Measurements from ENCODE around the gene KRIT1.
"Not testable (repeated sequence)": the region's sequence is repeated elsewhere in the genome, so short reads cannot be mapped to it uniquely, and the experiment has no call there.

DNA sequence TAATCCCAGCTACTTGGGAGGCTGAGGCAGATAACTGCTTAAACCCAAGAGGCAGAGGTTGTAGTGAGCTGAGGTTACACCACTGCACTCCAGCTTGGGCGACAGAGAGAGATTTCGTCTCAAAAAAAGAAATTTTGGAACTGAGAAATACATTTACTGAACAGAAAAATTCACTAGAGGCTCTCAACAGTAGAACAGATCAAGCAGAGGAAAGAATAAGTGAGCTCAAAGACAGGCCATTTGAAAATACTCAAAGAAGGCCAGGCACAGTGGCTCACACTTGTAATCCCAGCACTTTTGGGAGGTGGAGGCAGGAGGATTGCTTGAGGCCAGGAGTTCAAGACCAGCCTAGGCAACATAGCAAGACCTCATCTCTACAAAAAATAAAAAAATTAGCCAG is 76.2 kb downstream of the KRIT1 start:
- TF ChIP-seq POLR2AphosphoS5 (IDR thresholded peaks at IDR 0.05); RAD21 (conservative IDR thresholded peaks at IDR 0.05): not testable (repeated sequence)
- TF ChIP-seq, protein P1, sequence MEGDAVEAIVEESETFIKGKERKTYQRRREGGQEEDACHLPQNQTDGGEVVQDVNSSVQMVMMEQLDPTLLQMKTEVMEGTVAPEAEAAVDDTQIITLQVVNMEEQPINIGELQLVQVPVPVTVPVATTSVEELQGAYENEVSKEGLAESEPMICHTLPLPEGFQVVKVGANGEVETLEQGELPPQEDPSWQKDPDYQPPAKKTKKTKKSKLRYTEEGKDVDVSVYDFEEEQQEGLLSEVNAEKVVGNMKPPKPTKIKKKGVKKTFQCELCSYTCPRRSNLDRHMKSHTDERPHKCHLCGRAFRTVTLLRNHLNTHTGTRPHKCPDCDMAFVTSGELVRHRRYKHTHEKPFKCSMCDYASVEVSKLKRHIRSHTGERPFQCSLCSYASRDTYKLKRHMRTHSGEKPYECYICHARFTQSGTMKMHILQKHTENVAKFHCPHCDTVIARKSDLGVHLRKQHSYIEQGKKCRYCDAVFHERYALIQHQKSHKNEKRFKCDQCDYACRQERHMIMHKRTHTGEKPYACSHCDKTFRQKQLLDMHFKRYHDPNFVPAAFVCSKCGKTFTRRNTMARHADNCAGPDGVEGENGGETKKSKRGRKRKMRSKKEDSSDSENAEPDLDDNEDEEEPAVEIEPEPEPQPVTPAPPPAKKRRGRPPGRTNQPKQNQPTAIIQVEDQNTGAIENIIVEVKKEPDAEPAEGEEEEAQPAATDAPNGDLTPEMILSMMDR (IDR thresholded peaks at IDR 0.05; ENCODE audit: poor library complexity, severe bottlenecking): not testable (repeated sequence)

All from neural cell (in vitro differentiated cells).